Sigmoid colon (tissue), 3 donors: ENCODE results near the gene NKD2.

ENCODE experiments used
- CTCF ChIP-seq, 4 experiments: fragments of 450-650 bp in 3 of 4; fragments of 200-600 bp in 1 of 4; IDR thresholded peaks; one replicate each; pipeline ENCODE4 v1.5.1; 2016 to 2019; ENCODE audit warnings: antibody characterized with exemption in 4 of 4, mild to moderate bottlenecking in 3 of 4, moderate library complexity in 2 of 4
- POLR2A ChIP-seq, 2 donors: fragments of 450-650 bp; IDR thresholded peaks; one replicate each; pipeline ENCODE4 v1.6.1; 2016; ENCODE audit warnings: antibody characterized with exemption in 2 of 2, mild to moderate bottlenecking in 2 of 2, moderate library complexity in 2 of 2

- TF ChIP-seq POLR2A (IDR thresholded peaks at IDR 0.05) (no peak), CTCF (IDR thresholded peaks at IDR 0.05) (no peak)
Observed at GRCh38 chr5:1039210-1039548, 30.6 kb downstream of the NKD2 start.
